Stimulated activated CD4-positive, alpha-beta T cell treated with anti-CD3 and anti-CD28 coated beads, Interleukin-1b, Interleukin-23, amount 100 ng/mL, for 24 hours (primary cell): ENCODE data around the gene SFSWAP.
A peak's percentile ranks its signal among the peaks of the same experiment; 100 is the strongest.
"Not testable (repeated sequence)": the region's sequence is repeated elsewhere in the genome, so short reads cannot be mapped to it uniquely, and the experiment has no call there.

Experiments used
- DNase-seq, 4 experiments: peaks; one replicate each; pipeline ENCODE4 v3.0.0-alpha.2; 2020; ENCODE audit warnings: low read depth in 4 of 4, low spot score in 1 of 4

Gene SFSWAP

DNA sequence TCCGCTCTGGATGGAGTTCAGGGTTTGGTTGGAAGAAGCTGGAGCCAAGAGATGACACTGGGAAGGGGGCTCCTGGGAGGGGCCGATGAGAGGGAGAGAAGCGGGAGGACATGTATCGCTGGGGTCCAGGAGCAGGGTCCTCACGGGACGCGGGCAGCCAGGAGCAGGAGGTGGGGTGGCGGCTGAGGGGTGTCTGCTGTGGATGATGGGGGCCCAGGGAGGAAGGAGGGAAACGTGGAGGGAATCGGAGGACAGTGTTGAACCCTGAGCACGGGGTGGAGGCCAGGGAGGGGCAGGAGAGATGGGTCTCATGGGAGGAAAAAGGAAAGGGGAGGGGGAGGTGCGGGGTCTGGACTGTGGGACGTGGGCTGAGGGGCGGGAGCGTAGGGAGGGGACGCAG, 31.7 kb upstream of the SFSWAP start:
- DNase-seq, result not testable (repeated sequence)

DNA sequence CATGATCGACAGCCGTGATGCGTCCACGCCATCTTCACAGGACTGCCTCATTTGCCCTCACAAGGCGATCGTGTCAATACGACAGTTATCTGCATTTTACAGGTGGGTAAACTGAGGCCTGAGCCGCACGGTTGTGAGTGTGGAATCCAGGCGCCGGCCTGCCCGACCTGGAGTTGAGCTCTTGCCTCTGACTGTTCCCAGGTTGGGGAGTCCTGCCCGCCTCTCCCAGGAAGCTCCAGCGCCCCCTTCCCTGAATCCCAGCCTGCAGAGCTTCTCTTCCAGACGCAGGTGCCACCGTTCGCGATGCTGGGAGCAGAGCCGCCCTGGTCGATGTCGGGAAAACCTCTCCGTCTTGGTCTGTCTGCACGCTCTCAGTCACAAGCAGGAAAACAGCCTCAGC, 31.1 kb upstream of the SFSWAP start:
- DNase-seq, result not testable (repeated sequence)

DNA sequence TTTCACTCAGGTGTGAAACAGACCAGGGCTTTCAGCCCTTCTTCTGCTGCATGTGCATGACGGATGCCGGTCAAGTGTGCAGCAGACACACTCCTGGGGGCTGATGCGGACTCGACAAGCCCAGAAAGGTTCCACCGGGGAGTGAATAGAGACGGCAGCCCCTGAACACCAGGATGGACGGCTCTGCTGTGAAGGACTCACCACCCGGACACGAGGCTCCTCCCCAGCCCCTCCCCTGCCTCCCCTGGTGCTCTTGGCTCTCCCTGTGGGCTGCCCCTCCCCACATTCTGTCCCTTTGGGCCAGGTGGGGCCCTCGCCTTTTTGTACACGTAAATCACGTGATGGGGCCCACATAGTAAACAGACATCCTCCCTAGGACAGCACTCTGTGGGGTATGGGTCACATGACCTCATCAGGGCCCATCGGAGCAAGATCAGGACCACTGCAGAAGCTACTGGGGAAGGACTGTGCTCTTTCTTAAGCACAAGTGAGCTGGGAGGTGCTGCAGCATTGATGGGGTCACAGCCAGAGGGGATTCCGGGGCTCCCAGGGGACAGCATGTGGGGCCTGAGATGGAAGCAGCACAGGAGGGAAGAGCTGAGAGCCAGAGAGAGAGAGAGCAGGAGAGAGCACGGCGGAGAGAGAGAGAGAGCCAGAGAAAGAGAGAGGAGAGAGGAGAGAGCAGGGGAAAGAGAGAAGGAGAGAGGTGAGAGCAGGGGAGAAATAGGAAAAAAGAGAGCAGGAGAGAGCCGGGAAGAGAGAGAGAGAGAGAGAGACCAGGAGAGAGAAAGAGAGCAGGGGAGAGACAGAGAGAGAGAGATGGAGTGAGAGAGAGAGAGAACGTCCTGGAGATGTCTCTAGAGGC, 30.3 kb upstream of the SFSWAP start:
- not testable (repeated sequence) for DNase-seq

DNA sequence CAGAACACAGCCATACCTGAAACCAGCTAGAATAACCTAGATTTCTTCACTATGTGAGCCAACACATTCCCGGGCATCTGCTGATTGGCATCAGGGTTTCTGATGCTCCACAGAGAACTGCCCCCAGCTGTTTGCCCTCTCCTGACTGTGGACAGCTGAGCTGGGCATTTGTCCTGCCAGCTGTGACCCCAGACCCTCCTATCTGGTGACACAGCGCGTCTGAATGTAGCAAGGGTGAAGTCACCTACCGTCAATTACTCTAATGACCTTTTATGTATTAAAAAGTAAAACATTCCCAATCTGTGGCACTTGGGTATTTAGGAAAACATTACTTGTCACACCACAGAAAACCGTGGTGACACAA, 29.7 kb upstream of the SFSWAP start:
- no peak for DNase-seq

DNA sequence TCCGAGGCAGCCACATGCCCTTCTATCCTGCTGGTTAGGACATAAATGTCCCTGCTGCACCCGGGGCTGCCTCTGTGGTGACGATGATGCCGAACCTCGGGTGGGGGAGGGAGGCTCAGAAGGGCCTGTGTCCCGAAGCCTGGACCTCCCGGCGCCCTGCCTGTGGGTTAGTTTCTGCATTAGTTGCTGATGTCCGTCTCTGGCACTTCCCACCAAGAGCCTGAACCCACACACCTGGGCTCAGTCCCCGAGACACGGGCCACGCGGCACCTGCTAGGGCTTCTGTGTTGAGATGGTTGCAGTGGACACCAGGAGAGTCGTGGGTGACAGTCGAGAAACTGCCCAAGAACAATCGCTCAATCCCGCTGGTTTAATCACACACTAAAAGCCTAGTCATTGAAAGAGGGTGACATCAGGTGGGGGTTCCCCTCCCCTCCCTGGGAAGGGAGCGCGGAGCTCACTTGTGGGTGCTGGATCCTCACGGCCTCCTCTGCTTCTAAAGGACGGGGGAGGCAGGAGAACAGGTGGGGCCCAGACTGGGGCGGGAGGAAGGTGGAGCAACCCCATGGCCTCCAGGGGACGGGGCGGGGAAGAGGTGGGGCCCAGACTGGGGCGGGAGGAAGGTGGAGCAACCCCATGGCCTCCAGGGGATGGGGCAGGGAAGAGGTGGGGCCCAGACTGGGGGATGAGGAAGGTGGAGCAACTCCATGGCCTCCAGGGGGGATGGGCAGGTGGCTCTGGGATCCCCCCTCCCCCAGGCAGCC, 29.0 kb upstream of the SFSWAP start:
- DNase-seq, result peak in 2 of 4 experiments; percentile 11 to 17

DNA sequence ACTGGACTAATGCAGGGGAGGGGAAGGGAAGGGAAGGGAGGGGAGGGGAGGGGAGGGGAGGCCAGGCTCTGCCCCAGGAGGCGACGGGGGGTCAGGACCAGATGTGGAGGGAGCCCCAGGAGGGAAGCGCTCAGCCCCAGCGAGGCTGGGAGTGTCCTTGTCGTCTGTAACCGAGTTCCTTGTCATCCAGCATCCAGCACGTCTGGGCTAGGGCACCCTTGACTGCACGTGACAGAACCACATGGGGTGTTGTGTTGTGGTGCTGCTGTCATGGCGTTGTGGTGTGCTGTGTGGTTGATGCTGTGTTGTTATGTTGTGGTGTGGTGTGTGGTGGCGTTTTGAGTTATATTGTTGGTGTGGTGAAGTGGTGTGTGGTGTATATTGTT, 28.4 kb upstream of the SFSWAP start:
- no peak for DNase-seq

DNA sequence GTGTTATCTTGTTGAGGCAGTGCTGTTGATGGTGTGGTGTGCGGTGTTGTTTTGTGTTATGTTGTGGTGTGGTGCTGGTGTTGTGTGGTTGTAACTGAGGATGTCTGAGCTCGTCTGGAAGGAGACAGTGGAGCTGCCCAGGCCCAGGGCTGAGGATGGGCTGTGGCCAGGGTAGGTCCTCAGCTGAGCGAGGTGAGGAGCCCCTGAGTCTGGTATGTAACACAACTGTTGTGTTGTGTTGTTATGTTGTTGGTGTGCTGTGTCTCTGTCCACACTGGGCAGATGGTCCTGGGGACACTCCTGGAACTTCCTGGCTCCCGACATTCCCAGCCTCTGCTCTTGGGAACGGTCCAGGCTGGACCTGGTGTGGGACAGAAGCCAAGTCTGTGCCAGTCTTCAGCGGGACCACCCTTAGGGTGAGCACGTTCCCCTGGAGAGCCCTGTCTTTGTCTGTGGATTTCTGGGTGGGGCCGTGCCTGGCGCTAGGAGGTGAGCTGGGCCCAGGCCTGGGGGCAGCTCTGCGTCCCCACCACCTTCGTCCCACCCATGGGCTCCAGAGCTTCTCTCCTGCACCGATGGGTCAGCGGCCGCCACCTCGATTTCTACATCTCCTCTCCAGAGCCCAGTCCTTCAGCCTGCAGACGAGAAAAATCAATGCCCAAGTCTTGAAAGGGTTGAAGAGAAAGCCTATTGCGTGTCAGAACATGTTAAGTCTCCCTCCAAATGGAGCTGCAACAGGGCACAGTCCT, 27.4 kb upstream of the SFSWAP start:
- no peak for DNase-seq

DNA sequence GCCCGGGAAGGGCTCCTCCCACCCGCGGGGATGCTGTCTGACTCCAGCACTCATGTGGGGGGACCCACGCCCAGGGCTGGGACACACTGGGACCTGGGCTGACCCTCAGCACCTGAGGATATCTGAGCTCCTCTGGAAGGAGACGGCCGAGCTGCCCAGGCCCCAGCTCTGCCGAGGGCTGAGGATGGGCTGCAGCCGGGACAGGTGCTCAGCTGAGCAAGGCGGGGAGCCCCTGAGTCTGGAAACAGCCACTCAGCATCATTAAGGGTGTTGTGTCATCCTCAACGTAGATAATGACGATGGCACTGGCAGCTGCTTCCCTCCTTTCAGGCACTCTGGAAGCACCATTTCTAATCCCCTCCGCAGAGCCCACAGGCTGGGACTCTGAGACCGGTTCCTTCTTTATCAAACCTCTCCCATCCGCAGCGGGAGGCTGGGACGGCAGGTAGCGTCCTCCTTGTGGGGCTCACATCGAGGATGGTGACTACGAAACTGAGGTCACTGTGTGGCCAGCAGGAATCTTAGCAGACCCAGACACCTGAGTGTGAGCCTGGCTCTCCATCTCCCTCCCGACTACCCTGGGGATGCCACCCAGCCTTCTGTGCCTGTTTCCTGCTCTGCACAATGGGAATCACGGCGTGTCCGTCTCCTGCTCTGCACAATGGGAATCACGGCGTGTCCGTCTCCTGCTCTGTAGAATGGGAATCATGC, 26.7 kb upstream of the SFSWAP start:
- no peak for DNase-seq

DNA sequence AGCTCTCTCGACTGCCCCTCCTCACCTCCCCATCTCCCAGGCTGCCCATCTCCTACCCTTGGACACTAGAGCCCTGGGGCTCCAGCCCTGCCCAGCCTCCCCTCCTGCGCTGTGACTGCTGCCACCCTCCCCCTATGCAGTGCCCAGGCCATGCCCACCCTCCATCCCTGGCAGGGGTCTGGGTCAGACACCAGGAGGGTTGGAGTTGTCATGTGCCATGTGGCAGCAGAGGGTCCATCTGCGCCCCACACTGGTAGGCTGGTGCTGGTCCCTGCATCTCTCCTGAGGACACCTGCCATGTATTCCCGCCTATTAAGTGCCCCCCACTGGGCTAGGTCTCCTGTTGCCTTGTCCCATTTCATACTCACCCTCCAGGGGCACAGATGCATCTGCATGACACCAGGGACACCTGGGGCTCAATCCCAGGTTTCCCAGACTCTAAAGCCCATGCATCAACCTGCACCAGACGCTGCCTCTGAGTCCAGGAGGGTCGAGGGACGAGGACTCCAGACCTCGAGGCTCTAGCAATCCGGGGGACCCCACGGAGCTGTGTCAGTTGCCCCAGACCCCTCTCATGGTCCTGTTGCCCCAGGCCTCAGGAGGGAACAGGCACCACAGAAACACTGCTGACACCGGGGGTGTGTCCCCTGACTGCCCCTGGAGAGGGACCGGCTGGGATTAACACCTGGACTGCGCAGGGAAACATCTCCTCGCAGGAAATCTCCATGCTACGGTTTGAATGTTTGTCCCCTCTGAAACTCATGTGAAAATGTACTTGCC, 23.4 kb upstream of the SFSWAP start:
- DNase-seq, result no peak

DNA sequence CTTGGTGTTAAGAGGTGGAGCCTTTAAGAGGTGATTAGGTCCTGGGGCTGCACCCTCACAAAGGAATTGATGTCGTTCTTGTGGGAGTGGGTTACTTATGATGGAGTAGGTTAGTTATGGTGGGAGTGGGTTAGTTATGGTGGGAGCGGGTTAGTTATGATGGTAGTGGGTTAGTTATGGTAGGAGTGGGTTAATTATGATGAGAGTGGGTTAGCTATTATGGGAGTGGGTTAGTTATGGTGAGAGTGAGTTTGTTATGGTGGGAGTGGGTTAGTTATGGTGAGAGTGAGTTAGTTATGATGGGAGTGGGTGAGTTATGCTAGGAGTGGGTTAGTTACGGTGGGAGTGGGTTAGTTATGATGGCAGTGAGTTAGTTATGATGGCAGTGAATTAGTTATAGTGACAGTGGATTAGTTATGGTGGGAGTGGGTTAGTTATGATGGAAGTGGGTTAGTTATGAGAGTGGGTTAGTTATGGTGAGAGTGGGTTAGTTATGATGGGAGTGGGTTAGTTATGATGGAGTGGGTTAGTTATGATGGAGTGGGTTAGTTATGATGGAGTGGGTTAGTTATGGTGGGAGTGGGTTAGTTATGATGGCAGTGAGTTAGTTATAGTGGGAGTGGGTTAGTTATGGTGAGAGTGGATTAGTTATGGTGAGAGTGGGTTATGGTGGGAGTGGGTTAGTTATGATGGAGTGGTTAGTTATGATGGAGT, 22.6 kb upstream of the SFSWAP start:
- no peak for DNase-seq

DNA sequence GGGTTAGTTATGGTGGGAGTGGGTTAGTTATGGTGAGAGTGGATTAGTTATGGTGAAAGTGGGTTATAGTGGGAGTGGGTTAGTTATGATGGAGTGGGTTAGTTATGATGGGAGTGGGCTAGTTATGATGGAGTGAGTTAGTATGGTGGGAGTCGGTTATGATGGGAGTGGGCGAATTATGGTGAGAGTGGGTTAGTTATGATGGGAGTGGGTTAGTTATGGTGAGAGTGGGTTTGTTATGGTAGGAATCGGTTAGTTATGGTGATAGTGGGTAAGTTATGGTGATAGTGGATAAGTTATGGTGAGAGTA, 22.1 kb upstream of the SFSWAP start:
- DNase-seq, result no peak

DNA sequence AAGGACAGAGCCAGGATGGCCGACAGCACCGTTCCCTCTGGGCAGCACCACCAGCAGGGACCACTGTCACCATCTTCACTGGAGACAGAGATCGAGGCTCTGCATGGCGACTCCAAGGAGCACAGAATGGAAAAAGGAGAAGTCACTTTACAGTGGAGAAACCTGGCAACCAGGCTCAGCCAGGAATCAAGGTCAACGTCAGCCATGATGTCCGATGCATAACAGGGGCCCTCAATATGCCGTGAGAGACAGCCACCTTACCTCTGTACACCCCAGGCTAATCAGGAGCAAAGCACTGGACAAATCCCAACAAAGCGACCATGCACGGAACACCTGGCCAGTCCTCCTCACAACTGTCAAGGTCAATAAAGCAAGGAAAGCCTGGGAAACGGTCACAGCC, 20.6 kb upstream of the SFSWAP start:
- DNase-seq, result no peak

DNA sequence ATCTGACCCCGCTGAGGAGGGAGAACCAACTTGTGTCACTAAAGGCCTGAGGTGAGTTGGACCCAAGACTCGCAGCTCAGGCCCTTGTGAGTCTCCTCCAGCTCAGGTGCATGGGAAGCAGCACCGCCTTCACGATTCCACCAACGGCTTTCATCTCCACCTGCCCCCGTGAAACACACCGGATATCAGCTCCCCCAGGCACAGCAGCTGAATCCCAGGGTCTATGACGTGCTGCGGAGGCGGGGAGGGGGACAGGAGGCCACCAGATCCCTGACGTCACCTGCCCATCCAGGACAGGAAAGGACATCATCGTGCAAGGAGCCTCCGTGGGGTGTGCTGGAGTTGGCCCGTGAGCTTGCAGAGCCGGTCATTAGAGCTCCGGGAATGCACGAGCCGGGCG, 18.5 kb upstream of the SFSWAP start:
- DNase-seq, result no peak

DNA sequence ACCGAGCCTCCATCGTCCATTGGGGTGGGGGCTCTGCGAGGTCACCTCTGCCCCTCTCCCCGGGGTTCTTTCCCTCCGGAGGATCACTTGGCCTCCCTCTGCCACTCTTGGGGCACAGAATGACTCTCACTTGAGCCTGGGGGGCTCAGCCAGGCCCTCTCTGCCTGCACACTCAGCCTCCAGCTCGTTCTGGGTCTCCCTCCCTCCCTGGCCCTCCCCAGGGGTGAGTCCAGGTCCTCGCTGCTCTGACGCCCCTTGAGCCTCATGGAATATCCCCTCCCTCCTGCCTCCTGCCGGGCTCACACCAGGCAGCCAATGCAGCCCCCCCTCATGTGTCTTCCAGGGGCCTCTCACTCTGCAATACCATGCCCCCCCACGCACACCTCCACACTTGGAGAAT, 17.7 kb upstream of the SFSWAP start:
- DNase-seq, result no peak

DNA sequence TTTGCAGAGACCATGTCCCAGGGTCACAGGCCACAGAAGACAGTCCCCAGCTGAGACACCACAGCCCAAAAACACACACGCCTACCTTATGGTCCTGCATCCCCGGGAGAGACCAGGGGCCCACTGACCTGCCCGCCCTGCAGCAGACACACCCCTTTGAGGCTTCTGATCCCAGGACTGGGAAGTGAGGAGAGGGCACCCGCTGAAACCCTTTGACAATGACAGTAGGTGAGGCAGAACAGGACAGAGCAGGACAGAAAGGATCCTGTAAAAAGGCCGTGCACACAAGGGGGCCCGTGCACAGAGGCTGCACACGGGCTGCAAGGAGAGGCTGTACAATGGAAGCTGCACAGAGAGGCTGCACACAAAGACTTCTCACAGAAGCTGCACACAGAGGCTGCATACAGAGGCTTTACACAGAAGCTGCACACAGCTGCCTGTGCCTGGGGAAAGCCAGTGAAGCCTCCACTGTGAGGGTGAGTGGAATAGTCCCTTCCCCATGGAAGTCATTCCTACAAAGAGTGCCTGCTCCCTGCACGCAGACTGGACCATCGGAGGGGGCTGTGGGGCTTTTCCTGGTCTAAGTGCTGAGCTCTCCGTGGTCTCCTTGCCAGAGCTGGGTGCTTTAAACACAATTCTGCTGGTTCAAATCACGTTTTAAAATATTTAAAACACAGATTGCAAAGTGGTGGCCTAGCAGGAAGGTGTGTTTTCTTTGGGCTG, 16.6 kb upstream of the SFSWAP start:
- no peak for DNase-seq

DNA sequence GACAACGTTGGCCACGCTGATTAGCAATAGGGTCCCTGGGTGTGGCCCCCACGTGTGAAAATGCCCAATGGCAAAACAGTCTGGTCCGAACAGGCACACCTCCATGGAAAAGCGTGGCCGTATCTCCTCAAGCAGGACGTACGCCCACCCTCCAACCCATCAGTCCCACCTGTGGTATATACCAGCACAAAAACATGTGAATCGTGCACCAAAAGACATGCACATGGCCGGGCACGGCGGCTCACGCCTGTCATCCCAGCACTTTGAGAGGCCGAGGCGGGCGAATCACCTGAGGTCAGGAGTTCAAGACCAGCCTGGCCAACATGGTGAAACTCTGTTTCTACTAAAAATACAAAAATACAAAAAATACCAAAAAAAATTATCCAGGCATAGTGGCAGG, 14.9 kb upstream of the SFSWAP start:
- no peak for DNase-seq

DNA sequence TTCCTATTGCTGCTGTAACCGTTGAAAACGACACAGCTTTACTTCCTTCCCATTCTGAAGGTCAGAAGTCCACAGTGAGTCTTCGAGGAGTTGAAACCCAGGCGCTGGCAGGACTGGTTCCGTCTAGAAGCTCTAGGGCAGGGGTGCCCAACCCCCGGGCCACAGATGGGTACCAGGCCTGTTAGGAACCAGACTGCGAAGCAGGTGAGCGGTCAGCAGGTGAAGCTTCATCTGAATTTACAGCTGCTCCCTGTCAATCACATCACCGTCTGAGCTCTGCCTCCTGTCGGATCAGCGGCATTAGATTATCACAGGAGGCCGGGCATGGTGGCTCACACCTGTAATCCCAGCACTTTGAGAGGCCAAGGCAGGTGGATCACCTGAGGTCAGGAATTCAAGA, 12.6 kb upstream of the SFSWAP start:
- no peak for DNase-seq

DNA sequence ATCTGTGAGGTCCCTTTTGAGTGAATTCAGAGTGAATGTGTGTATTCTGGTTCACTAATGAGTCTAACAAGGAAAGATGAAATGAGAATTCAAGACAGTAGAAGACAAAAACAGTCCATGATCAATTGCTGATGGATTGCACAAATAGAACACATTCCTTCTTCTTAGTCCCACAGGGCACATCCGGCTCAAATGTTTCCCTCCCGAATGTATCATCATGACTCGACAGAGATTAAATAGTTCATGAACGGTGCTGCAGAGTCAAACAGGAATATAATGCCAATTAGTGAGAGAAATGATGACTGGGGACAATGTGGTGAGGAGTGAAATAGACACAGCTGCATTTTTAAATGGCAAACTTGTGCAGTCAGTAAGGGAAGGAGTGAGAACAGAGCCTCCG, 11.5 kb upstream of the SFSWAP start:
- no peak for DNase-seq

DNA sequence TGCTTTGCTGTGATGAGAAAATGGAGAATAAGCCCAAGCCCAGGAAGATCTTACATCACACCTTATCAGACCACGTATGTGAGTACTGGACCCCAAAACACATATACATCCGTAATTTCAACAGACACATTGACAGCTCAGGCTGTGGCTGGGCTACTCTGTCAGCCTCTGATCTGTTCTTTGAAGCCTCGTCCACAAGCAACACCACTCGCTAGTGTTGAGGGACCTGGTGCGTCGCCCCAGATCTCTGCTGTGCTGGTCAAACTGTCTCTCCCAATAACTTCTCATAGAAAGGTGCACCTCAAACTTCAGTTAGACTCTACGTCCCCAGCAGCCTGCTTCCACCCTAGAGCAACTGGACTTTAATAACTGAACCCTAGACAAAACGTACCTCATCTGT, 10.6 kb upstream of the SFSWAP start:
- DNase-seq, result no peak
